ENCODE measurements around the gene CSNK1G1.

Gene CSNK1G1

GRCh38 chr15:64209680-64210334, 146.2 kb downstream of the CSNK1G1 start:
- peaks cover 9% of the 10 kb centered on the region for H3K36me3 ChIP-seq
- no peak overlapping the region for H3K27ac ChIP-seq
- H3K9me3 ChIP-seq (ENCODE audit: severe bottlenecking) = no peaks in the 10 kb centered on the region
- no peak for DNase-seq
- TF ChIP-seq CTCF (IDR thresholded peaks at IDR 0.05; ENCODE audit: low read depth, low read length) = 0 out of 2 replicates have a peak, but pooled peaks have one; percentile 6
- no peaks in the 10 kb centered on the region for H3K27me3 ChIP-seq (ENCODE audit: insufficient read depth, low read depth, severe bottlenecking)
- H3K4me3 ChIP-seq (ENCODE audit: low read depth, low read length) = no peak overlapping the region

- Histone ChIP-seq H3K9me3 (ENCODE audit: severe bottlenecking) (no peaks in the 10 kb centered on the region), H3K36me3 (peaks cover 23% of the 10 kb centered on the region), H3K4me3 (ENCODE audit: low read depth, low read length) (no peak overlapping the region), H3K27me3 (ENCODE audit: insufficient read depth, low read depth, severe bottlenecking) (no peaks in the 10 kb centered on the region), H3K27ac (no peak overlapping the region)
- TF ChIP-seq CTCF (IDR thresholded peaks at IDR 0.05; ENCODE audit: low read depth, low read length) = no peak
- no peak for DNase-seq
Observed at GRCh38 chr15:64205202-64205601, 150.8 kb downstream of the CSNK1G1 start.

GRCh38 chr15:64197425-64197824, 158.5 kb downstream of the CSNK1G1 start:
- DNase-seq = no peak
- no peak for TF ChIP-seq CTCF (IDR thresholded peaks at IDR 0.05; ENCODE audit: low read depth, low read length)
- H3K27me3 ChIP-seq (ENCODE audit: insufficient read depth, low read depth, severe bottlenecking) = no peaks in the 10 kb centered on the region
- H3K9me3 ChIP-seq (ENCODE audit: severe bottlenecking) = no peaks in the 10 kb centered on the region
- H3K27ac ChIP-seq = no peak overlapping the region
- peaks cover 10% of the 10 kb centered on the region for H3K36me3 ChIP-seq
- no peak overlapping the region for H3K4me3 ChIP-seq (ENCODE audit: low read depth, low read length)

GRCh38 chr15:64193971-64194370, 162.0 kb downstream of the CSNK1G1 start:
- Histone ChIP-seq H3K27me3 (ENCODE audit: insufficient read depth, low read depth, severe bottlenecking) (no peaks in the 10 kb centered on the region), H3K9me3 (ENCODE audit: severe bottlenecking) (no peaks in the 10 kb centered on the region), H3K4me3 (ENCODE audit: low read depth, low read length) (no peak overlapping the region), H3K36me3 (no peaks in the 10 kb centered on the region; the same call in 1 of the 2 replicates), H3K27ac (no peak overlapping the region; the same call in 1 of the 2 replicates)
- peak; percentile 72 for DNase-seq
- peak; percentile 70 for TF ChIP-seq CTCF (IDR thresholded peaks at IDR 0.05; ENCODE audit: low read depth, low read length)

- Histone ChIP-seq H3K4me3 (ENCODE audit: low read depth, low read length) (no peak overlapping the region), H3K36me3 (peaks cover 6% of the 10 kb centered on the region), H3K9me3 (ENCODE audit: severe bottlenecking) (no peaks in the 10 kb centered on the region), H3K27me3 (ENCODE audit: insufficient read depth, low read depth, severe bottlenecking) (no peaks in the 10 kb centered on the region), H3K27ac (no peak overlapping the region)
- DNase-seq = peak; percentile 51
- no peak for TF ChIP-seq CTCF (IDR thresholded peaks at IDR 0.05; ENCODE audit: low read depth, low read length)
Observed at GRCh38 chr15:64191971-64192830, 163.8 kb downstream of the CSNK1G1 start.

Data from WERI-Rb-1 (cell line).